GM06990 (cell line): ENCODE results near the gene SH2D5.

Experiments used
- DNase-seq: peaks from one replicate; pipeline ENCODE4 v3.0.0-alpha.2; 2011; ENCODE audit not compliant: insufficient read length; ENCODE audit errors: extremely low read depth
- H3K27me3 ChIP-seq: replicated peaks from 2 replicates; pipeline ENCODE4 v1.6.0; 2011; ENCODE audit warnings: low read length; ENCODE audit not compliant: control insufficient read depth, insufficient read depth
- H3K36me3 ChIP-seq: 2 replicates; pipeline ENCODE4 v1.5.1; 2011; ENCODE audit warnings: low read length; ENCODE audit not compliant: control insufficient read depth, insufficient read depth
- H3K4me3 ChIP-seq: replicated peaks from 2 replicates; pipeline ENCODE4 v1.5.1; 2011; ENCODE audit warnings: low read depth, mild to moderate bottlenecking, control low read depth, low read length
- CTCF ChIP-seq: IDR thresholded peaks from 2 replicates; pipeline ENCODE4 v1.5.1; 2011; ENCODE audit warnings: low read length, control low read depth, mild to moderate bottlenecking, inconsistent platforms; ENCODE audit not compliant: insufficient read depth, poor library complexity, severe bottlenecking

SH2D5 gene

DNA sequence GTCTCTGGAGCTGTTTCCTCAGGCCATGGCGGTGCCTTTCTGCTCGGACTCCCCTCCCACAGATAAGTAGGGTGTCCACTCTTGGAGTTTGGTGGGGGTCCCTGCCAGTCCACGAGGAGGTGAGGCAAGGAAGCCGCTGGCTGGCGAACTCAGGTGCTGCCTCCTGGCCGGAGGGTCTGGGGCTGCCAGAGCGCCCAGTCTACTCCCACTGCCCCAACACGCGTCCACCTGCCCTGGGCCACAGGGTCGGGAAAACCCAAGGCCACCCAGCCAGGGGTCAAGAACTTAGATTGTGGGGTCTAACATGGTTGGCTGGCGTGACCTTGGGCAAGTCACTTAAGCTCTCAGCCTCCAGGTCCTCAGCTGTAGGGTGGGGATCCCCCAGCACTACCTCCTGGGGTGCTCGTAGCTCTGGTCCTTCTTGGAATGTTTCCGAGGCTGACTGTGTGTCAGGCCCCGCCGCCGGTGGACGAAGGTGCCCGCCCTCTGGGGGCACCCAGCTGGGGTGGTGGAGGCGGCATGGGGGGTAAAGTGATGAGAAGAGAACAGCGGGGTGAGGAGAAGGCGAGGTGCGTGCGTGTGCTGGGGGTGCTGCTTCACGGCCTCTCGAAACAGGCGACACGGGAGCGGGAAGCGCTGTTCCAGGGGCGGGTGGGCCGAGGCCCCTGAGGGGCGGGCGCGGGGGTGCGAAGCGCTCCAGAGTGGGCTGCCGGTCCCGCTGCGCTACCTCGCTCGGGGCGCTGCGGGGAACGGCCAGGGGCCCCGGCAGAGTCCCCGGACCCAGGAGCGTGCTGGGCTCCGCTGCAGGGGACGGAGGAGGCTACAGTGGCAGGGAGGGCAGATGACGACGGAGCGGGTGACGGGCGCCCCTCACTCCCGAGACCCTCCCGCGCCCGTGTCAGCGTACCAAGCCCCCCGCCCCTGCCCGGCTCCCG is 1.2 kb downstream of the SH2D5 start:
- no peak for TF ChIP-seq CTCF
- no peaks in the 10 kb centered on the region for H3K36me3 ChIP-seq
- H3K4me3 ChIP-seq = peak overlapping the region; percentile 56
- H3K27me3 ChIP-seq = peaks cover 3% of the 10 kb centered on the region; the same call in 1 of the 2 replicates
- no peak for DNase-seq

- no peak for DNase-seq
- no peaks in the 10 kb centered on the region for H3K36me3 ChIP-seq
- H3K27me3 ChIP-seq = peaks cover 3% of the 10 kb centered on the region; the same call in 1 of the 2 replicates
- H3K4me3 ChIP-seq = no peak overlapping the region
- no peak for TF ChIP-seq CTCF
Observed at GRCh38 chr1:20730690-20731056, 1.8 kb downstream of the SH2D5 start.

- H3K4me3 ChIP-seq = no peak overlapping the region
- TF ChIP-seq CTCF = no peak
- H3K36me3 ChIP-seq = no peaks in the 10 kb centered on the region
- peaks cover 3% of the 10 kb centered on the region; the same call in 1 of the 2 replicates for H3K27me3 ChIP-seq
- DNase-seq = no peak
Observed at GRCh38 chr1:20729990-20730689, 2.4 kb downstream of the SH2D5 start.

DNA sequence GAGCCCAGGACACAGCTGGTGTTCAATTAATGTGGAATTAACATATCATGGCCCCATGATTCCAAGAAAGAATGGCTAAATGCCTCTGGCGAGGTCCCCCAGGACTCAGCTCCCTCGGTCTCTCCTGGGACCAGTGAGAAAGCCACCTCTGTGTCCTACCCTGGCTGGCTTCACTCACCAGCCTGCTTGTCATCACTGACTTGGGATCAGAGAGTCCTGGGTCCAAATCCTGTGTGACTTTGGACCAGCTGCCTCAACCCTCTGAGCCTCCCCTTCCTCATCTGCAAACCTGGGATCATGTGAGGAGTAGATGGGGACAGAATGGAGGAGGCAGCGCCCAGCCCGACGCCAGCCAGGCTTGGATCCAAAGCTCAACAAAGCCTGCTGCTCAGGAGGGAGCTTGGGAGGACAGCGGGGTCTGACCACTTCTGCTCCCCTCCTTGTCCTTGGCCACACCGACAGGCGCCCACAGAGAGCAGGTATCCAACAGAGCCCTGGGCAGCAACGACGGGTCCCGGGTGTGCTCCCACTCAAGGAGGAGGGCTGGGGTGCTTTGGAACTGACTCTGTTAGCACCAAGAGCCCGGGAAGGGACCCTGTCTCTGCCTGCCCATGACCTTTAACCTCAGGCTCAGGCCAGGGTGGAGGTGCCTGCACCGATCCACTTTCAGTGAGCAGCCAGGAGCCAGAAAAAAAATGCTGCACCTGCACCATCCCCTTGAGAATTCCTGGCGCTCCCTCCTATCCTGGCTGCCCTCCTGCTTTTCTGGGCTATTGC is 3.2 kb downstream of the SH2D5 start:
- no peak overlapping the region for H3K4me3 ChIP-seq
- H3K27me3 ChIP-seq = peaks cover 3% of the 10 kb centered on the region; the same call in 1 of the 2 replicates
- no peaks in the 10 kb centered on the region for H3K36me3 ChIP-seq
- no peak for TF ChIP-seq CTCF
- no peak for DNase-seq

GRCh38 chr1:20728371-20729154 is 3.9 kb downstream of the SH2D5 start:
- Histone ChIP-seq H3K27me3 (peaks cover 3% of the 10 kb centered on the region; the same call in 1 of the 2 replicates), H3K4me3 (no peak overlapping the region), H3K36me3 (no peaks in the 10 kb centered on the region)
- TF ChIP-seq CTCF = no peak
- no peak for DNase-seq
